ENCODE data around the gene ULK2. TPM values are rescaled to one million over a fixed set of nuclear protein-coding genes. Genes with fewer than 3 reads are reported as not detected.
A peak's percentile ranks its signal among the peaks of the same experiment; 100 is the strongest.

The ULK2 gene
- total RNA-seq, 1 experiment from 2014 or later = 5.1 TPM

GRCh38 chr17:19904412-19904811 is 36.7 kb upstream of the ULK2 start (continued):
- TF ChIP-seq PRDM15 (CRISPR knock-in tag; IDR thresholded peaks at IDR 0.05) (no peak), ZSCAN18 (CRISPR knock-in tag; IDR thresholded peaks at IDR 0.05) (no peak), TEAD4 (CRISPR knock-in tag; IDR thresholded peaks at IDR 0.05) (no peak), E2F4 (CRISPR knock-in tag; IDR thresholded peaks at IDR 0.05; ENCODE audit: borderline replicate concordance, low read depth) (no peak), HMGA2 (CRISPR knock-in tag; IDR thresholded peaks at IDR 0.05) (no peak), GTF2I (CRISPR knock-in tag; conservative IDR thresholded peaks at IDR 0.05) (no peak), SMAD4 (CRISPR knock-in tag; IDR thresholded peaks at IDR 0.05) (no peak)

GRCh38 chr17:19900809-19901208 is 33.1 kb upstream of the ULK2 start:
- H3K9me3 Mint-ChIP-seq = no peaks in the 10 kb centered on the region
- peaks cover 6% of the 10 kb centered on the region for H3K4me1 Mint-ChIP-seq
- ChIA-PET POLR2A (no interaction called here), CTCF (interaction anchor here (1.6 to 1.7 kb wide), 2 partner anchors 12 to 33 kb away, joined by 4 to 5 read pairs; partner anchors contain the start of gene ULK2)
- no peaks in the 10 kb centered on the region for H3K27me3 Mint-ChIP-seq (ENCODE audit: low read depth)
- no peak for DNase-seq (ENCODE audit: low spot score)
- peaks cover 31% of the 10 kb centered on the region for H3K36me3 Mint-ChIP-seq
- H3K4me3 Mint-ChIP-seq = no peak overlapping the region
- no peak overlapping the region for H3K27ac Mint-ChIP-seq
- peak; percentile 29 for ATAC-seq
- TF ChIP-seq ATF6 (CRISPR knock-in tag; IDR thresholded peaks at IDR 0.05) = no peak
- TF ChIP-seq TCF7 (CRISPR knock-in tag; IDR thresholded peaks at IDR 0.05; ENCODE audit: low read depth) = no peak
- TF ChIP-seq ATF2 (CRISPR knock-in tag; IDR thresholded peaks at IDR 0.05; ENCODE audit: borderline replicate concordance, low read depth) = no peak
- TF ChIP-seq CDX4 (CRISPR knock-in tag; IDR thresholded peaks at IDR 0.05; ENCODE audit: borderline replicate concordance) = no peak
- no peak for TF ChIP-seq ZSCAN18 (CRISPR knock-in tag; IDR thresholded peaks at IDR 0.05)
- no peak for TF ChIP-seq FOXP1 (CRISPR knock-in tag; IDR thresholded peaks at IDR 0.05; ENCODE audit: borderline replicate concordance)
- no peak for TF ChIP-seq USF2 (CRISPR knock-in tag; IDR thresholded peaks at IDR 0.05)
- TF ChIP-seq HMGA2 (CRISPR knock-in tag; IDR thresholded peaks at IDR 0.05) = no peak
- no peak for TF ChIP-seq ZNF219 (CRISPR knock-in tag; IDR thresholded peaks at IDR 0.05; ENCODE audit: borderline replicate concordance)
- no peak for TF ChIP-seq KAT7 (CRISPR knock-in tag; IDR thresholded peaks at IDR 0.05; ENCODE audit: borderline replicate concordance)
- no peak for TF ChIP-seq ZNF416 (CRISPR knock-in tag; IDR thresholded peaks at IDR 0.05)
- no peak for TF ChIP-seq CTCF (IDR thresholded peaks at IDR 0.05)
